PC-3 (cell line): Measurements from ENCODE around the gene TUFM. TPM values are rescaled to one million over a fixed set of nuclear protein-coding genes. Genes with fewer than 3 reads are reported as not detected.

Experiments used
- ATAC-seq: fragments of 200-7000 bp; cut with Tn5 transposase; 2 replicates; pipeline ENCODE4 v1.9.1; 2020; ENCODE audit warnings: mild to moderate bottlenecking, moderate library complexity
- BruUV-seq: library from RNA; stranded (reverse); fragments of 400-500 nt; replicated peaks from 2 replicates; lab custom pipeline; 2021; lab: Mats Ljungman, UMichigan
- CTCF ChIA-PET: fragments of 300-600 bp; sonication (Branson Sonifier 250); formaldehyde crosslinking; loops from one replicate; lab custom pipeline; 2022; ENCODE audit warnings: antibody characterized with exemption; lab: Charles Lee
- POLR2A ChIA-PET: fragments of 300-600 bp; sonication (Branson Sonifier 250); formaldehyde crosslinking; loops from one replicate; lab custom pipeline; 2022; ENCODE audit warnings: antibody characterized with exemption; ENCODE audit not compliant: unreplicated experiment; lab: Charles Lee
- DNase-seq: peaks from one replicate; pipeline ENCODE4 v3.0.0-alpha.2; 2015
- H2AFZ ChIP-seq: fragments of 300-600 bp; sonication (generic); 2 replicates; pipeline ENCODE4 v1.6.0; 2016; ENCODE audit warnings: antibody characterized with exemption, low read length
- H3F3A ChIP-seq: fragments of 300-600 bp; sonication (generic); one replicate; pipeline ENCODE4 v1.6.0; 2017; ENCODE audit warnings: antibody characterized with exemption, low read length, control low read depth, mild to moderate bottlenecking; ENCODE audit not compliant: unreplicated experiment
- H3K27ac ChIP-seq: fragments of 300-600 bp; sonication (generic); 2 replicates; pipeline ENCODE4 v1.5.1; 2016; ENCODE audit warnings: mild to moderate bottlenecking, low read length
- H3K27me3 ChIP-seq: fragments of 300-600 bp; sonication (generic); 2 replicates; pipeline ENCODE4 v1.6.1; 2016; ENCODE audit warnings: low read length, mixed read lengths
- H3K36me3 ChIP-seq: fragments of 300-600 bp; sonication (generic); 2 replicates; pipeline ENCODE4 v1.6.1; 2016; ENCODE audit warnings: low read depth, mixed run types, low read length, mixed read lengths
- H3K4me1 ChIP-seq: fragments of 300-600 bp; sonication (generic); 2 replicates; pipeline ENCODE4 v1.5.1; 2016; ENCODE audit warnings: low read length; ENCODE audit not compliant: insufficient read depth
- H3K4me2 ChIP-seq: fragments of 300-600 bp; sonication (generic); 2 replicates; pipeline ENCODE4 v1.6.0; 2016; ENCODE audit warnings: low read length
- H3K4me3 ChIP-seq: fragments of 300-600 bp; sonication (generic); 2 replicates; pipeline ENCODE4 v1.5.1; 2016; ENCODE audit warnings: mild to moderate bottlenecking, low read length, mixed read lengths
- H3K79me2 ChIP-seq: fragments of 300-600 bp; sonication (generic); 2 replicates; pipeline ENCODE4 v1.6.1; 2017; ENCODE audit warnings: low read length, mixed read lengths
- H3K9ac ChIP-seq: fragments of 300-600 bp; sonication (generic); 2 replicates; pipeline ENCODE4 v1.6.0; 2016; ENCODE audit warnings: mild to moderate bottlenecking, low read length
- H3K9me2 ChIP-seq: fragments of 300-600 bp; sonication (generic); replicated peaks from 2 replicates; pipeline ENCODE4 v1.6.1; 2016; ENCODE audit warnings: mixed run types, low read length, mixed read lengths
- H3K9me3 ChIP-seq: fragments of 300-600 bp; sonication (generic); 2 replicates; pipeline ENCODE4 v1.6.1; 2016; ENCODE audit warnings: low read length, mixed read lengths
- H4K20me1 ChIP-seq: fragments of 300-600 bp; sonication (generic); 2 replicates; pipeline ENCODE4 v1.6.1; 2016; ENCODE audit warnings: low read length, mixed read lengths
- CTCF ChIP-seq: fragments of 300-600 bp; sonication (generic); conservative IDR thresholded peaks from 2 replicates; pipeline ENCODE4 v1.5.1; 2017; ENCODE audit warnings: antibody characterized with exemption, low read depth, mild to moderate bottlenecking, low read length
- EZH2 ChIP-seq: fragments of 300-600 bp; sonication (generic); IDR thresholded peaks from one replicate; pipeline ENCODE4 v1.6.1; 2017; ENCODE audit warnings: antibody characterized with exemption, mild to moderate bottlenecking, low read length; ENCODE audit not compliant: unreplicated experiment
- EZH2phosphoT487 ChIP-seq: fragments of 300-600 bp; sonication (generic); IDR thresholded peaks from 2 replicates; pipeline ENCODE4 v1.6.1; 2018; ENCODE audit warnings: mild to moderate bottlenecking, antibody characterized with exemption, low read length, borderline replicate concordance
- intact Hi-C: fragments of 100-400 bp; cut with micrococcal nuclease; formaldehyde crosslinking; loops from 2 replicates; pipeline ENCODE4 v1.9.0; 2023
- total RNA-seq: library from RNA; depleted of rRNA; stranded (reverse); fragments of >200 nt; gene quantifications from 2 replicates; pipeline ENCODE4 v1.2.3, GENCODE V29; 2014

Gene TUFM
- total RNA-seq, 1 experiment from 2014 or later: 185 TPM

GRCh38 chr16:28843766-28844165 is 2.4 kb downstream of the TUFM start:
- H3K4me3 ChIP-seq: no peak overlapping the region
- no peak overlapping the region for H3K9ac ChIP-seq
- ChIA-PET CTCF (no interaction called here), POLR2A (no interaction called here)
- intact Hi-C loops: no loop called here
- no TSS peak for BruUV-seq
- TF ChIP-seq CTCF (no peak), EZH2 (no peak), EZH2phosphoT487 (no peak)
- H3K9me2 ChIP-seq: no peaks in the 10 kb centered on the region
- H3K27ac ChIP-seq: no peak overlapping the region
- 0 out of 2 replicates have a peak, but pooled peaks cover 7% of the 10 kb centered on the region for H3K4me1 ChIP-seq
- H3K9me3 ChIP-seq: no peaks in the 10 kb centered on the region
- DNase-seq (no peak), ATAC-seq (no peak)
- no peaks in the 10 kb centered on the region for H3K27me3 ChIP-seq
- H2AFZ ChIP-seq: no peak overlapping the region
- H3K79me2 ChIP-seq: peaks cover 31% of the 10 kb centered on the region
- H3F3A ChIP-seq: no peaks in the 10 kb centered on the region
- H3K36me3 ChIP-seq: peaks cover 19% of the 10 kb centered on the region; the same call in 1 of the 2 replicates
- H3K4me2 ChIP-seq: no peak overlapping the region
- no peaks in the 10 kb centered on the region for H4K20me1 ChIP-seq

- Histone ChIP-seq H3K9me2 (no peaks in the 10 kb centered on the region), H3K27ac (no peak overlapping the region), H3K79me2 (peaks cover 31% of the 10 kb centered on the region), H3K4me3 (no peak overlapping the region), H4K20me1 (no peaks in the 10 kb centered on the region), H3K9me3 (no peaks in the 10 kb centered on the region), H3F3A (no peaks in the 10 kb centered on the region), H3K27me3 (no peaks in the 10 kb centered on the region), H3K4me1 (0 out of 2 replicates have a peak, but pooled peaks cover 7% of the 10 kb centered on the region), H2AFZ (no peak overlapping the region), H3K9ac (no peak overlapping the region), H3K4me2 (no peak overlapping the region), H3K36me3 (peaks cover 19% of the 10 kb centered on the region; the same call in 1 of the 2 replicates)
- no peak for DNase-seq
- intact Hi-C loops: no loop called here
- CTCF ChIA-PET: no interaction called here
- no peak for TF ChIP-seq EZH2phosphoT487
- TF ChIP-seq CTCF: no peak
- TF ChIP-seq EZH2: no peak
- BruUV-seq: no TSS peak
- POLR2A ChIA-PET: no interaction called here
- no peak for ATAC-seq
These were observed 3.5 kb downstream of the TUFM start for GRCh38 chr16:28842696-28843095.

- no peaks in the 10 kb centered on the region for H3K9me3 ChIP-seq
- H3K4me1 ChIP-seq: 0 out of 2 replicates have a peak, but pooled peaks cover 3% of the 10 kb centered on the region
- POLR2A ChIA-PET: no interaction called here
- intact Hi-C loops: no loop called here
- no peaks in the 10 kb centered on the region for H3F3A ChIP-seq
- no peaks in the 10 kb centered on the region for H4K20me1 ChIP-seq
- H3K9me2 ChIP-seq: no peaks in the 10 kb centered on the region
- no peak for TF ChIP-seq EZH2phosphoT487
- TF ChIP-seq EZH2: no peak
- no peak for TF ChIP-seq CTCF
- H3K27ac ChIP-seq: no peak overlapping the region
- BruUV-seq: no TSS peak
- no peak overlapping the region for H3K4me3 ChIP-seq
- no peak overlapping the region for H3K9ac ChIP-seq
- peaks cover 22% of the 10 kb centered on the region; the same call in 1 of the 2 replicates for H3K36me3 ChIP-seq
- H2AFZ ChIP-seq: no peak overlapping the region
- CTCF ChIA-PET: no interaction called here
- H3K27me3 ChIP-seq: no peaks in the 10 kb centered on the region
- ATAC-seq: no peak
- H3K79me2 ChIP-seq: peaks cover 8% of the 10 kb centered on the region
- H3K4me2 ChIP-seq: no peak overlapping the region
- DNase-seq: no peak
These were observed 6.2 kb downstream of the TUFM start for GRCh38 chr16:28839899-28840298.
